ENCODE data around the gene ARMH3. TPM values are rescaled to one million over a fixed set of nuclear protein-coding genes. Genes with fewer than 3 reads are reported as not detected.

ARMH3 gene
- total and polyA plus RNA-seq, 8 donors = 7.5 to 15.8 (median 10.7) TPM

DNA sequence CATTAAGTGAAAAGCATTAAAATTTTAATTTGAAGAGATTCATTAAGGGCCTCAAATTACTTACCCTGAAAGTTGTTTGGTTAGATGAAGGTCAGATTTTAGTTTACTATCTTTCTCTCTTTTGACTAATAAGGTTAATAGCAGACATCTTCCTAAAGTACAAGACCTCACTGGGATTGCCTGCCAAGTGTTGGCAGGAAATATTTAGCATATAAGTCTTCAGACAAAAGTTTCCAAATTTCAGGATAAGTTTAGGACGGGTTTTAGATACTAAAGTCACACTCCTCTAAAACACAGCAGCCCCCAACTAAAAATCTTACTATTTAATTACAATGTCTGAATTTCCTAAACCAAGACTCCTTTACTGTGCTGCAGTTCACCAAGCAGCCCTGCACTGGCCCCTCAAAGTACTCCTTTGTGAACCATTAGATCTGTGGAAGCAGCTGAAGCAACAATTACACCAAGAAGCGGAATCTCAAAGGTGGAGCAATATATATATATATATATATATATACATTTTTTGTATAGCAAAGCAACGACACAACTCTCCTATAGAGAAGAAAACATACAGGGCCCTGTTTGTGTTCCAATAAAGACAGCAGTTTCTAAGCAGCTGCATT, 121.2 kb downstream of the ARMH3 start:
- ATAC-seq = no peak

DNA sequence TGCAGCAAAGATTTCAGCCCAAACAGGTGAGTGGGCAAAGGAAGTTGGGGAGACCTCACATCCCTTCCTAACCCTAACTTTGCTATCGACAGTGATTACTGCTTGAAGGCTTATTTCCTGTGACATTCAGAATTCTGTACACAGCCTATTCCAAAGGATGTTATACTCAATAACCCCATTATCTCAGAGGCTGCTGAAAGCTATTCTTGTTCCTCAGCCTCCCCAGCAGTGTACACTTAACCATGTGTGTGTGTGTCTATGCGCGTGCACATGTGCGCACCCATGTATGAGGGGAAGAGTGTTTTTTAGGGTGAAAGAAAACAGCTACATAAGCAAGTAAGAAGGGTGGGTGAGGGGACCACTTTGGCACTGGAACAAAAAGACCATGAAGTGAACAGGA, 122.0 kb downstream of the ARMH3 start:
- Histone ChIP-seq H3K4me1 (no peaks in the 10 kb centered on the region), H3K9me3 (no peaks in the 10 kb centered on the region), H3K27me3 (no peaks in the 10 kb centered on the region), H3K4me3 (no peak overlapping the region), H3K27ac (no peak overlapping the region), H3K36me3 (no peaks in the 10 kb centered on the region)
- FAIRE-seq (no peak), ATAC-seq (no peak), DNase-seq (no peak)
- intact Hi-C loops (cut with DNase I) = no loop called here
- TF ChIP-seq, protein P1, sequence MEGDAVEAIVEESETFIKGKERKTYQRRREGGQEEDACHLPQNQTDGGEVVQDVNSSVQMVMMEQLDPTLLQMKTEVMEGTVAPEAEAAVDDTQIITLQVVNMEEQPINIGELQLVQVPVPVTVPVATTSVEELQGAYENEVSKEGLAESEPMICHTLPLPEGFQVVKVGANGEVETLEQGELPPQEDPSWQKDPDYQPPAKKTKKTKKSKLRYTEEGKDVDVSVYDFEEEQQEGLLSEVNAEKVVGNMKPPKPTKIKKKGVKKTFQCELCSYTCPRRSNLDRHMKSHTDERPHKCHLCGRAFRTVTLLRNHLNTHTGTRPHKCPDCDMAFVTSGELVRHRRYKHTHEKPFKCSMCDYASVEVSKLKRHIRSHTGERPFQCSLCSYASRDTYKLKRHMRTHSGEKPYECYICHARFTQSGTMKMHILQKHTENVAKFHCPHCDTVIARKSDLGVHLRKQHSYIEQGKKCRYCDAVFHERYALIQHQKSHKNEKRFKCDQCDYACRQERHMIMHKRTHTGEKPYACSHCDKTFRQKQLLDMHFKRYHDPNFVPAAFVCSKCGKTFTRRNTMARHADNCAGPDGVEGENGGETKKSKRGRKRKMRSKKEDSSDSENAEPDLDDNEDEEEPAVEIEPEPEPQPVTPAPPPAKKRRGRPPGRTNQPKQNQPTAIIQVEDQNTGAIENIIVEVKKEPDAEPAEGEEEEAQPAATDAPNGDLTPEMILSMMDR (IDR thresholded peaks at IDR 0.05) = no peak
- 94 to 96% methylated on average over 4 of the region's 4 CpGs for WGBS, 2 donors

More for the DNA sequence above, 121.2 kb downstream of the ARMH3 start:
- DNase-seq (no peak), FAIRE-seq (no peak)
- H3K36me3 ChIP-seq = no peaks in the 10 kb centered on the region
- no peak overlapping the region for H3K4me3 ChIP-seq
- no peak overlapping the region for H3K27ac ChIP-seq
- H3K27me3 ChIP-seq = no peaks in the 10 kb centered on the region
- intact Hi-C loops (cut with DNase I) = no loop called here
- 86 to 94% methylated on average over 3 of the region's 3 CpGs for WGBS, 2 donors
- TF ChIP-seq, protein P1 (IDR thresholded peaks at IDR 0.05) = no peak
- H3K4me1 ChIP-seq = no peaks in the 10 kb centered on the region
- no peaks in the 10 kb centered on the region for H3K9me3 ChIP-seq

DNA sequence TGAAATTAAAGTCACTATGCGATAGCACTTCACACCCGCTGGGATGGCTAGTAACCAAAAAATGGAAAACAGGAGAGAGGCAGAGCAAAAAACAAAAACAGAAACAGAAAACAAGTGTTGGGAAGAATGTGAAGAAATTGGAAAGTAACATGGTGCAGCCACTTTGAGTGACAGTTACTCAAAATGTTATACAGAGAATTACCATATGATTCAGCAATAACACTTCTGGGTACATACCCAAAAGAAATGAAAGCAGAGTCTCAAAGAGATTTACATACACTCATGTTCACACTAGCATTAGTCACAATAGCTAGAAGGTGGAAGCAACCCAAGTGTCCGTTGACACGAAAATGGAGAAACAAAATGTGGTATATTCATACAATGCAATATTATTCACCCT, 123.8 kb downstream of the ARMH3 start:
- Histone ChIP-seq H3K4me3 (no peak overlapping the region), H3K9me3 (no peaks in the 10 kb centered on the region), H3K27me3 (no peaks in the 10 kb centered on the region), H3K36me3 (no peaks in the 10 kb centered on the region), H3K27ac (no peak overlapping the region), H3K4me1 (no peaks in the 10 kb centered on the region)
- no peak for ATAC-seq
- 95 to 99% methylated on average over 4 of the region's 4 CpGs for WGBS, 2 donors
- intact Hi-C loops (cut with DNase I) = no loop called here
- TF ChIP-seq, protein P1 (IDR thresholded peaks at IDR 0.05) = no peak
- DNase-seq = no peak
- FAIRE-seq = no peak

DNA sequence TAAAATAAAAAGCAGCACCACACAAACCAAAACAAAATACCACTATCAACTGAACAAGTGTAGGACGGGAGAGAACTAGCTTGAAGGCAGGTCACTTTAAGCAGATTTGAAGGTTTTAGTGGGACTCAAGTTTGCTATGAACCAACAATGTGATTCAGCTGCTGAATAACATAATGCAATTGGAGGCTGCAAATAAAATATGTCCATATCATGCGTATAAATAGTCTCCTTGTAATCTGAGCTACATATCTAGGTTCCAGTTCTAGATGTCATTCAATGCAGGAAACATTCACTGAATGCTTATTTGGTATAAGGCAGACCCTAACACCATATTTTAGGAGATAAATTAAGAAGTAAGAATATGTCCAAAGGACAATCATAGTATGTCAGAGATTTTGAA, 130.9 kb downstream of the ARMH3 start:
- ATAC-seq = no peak
- Histone ChIP-seq H3K27me3 (no peaks in the 10 kb centered on the region), H3K27ac (no peak overlapping the region), H3K4me1 (no peaks in the 10 kb centered on the region), H3K9me3 (no peaks in the 10 kb centered on the region), H3K4me3 (no peak overlapping the region), H3K36me3 (no peaks in the 10 kb centered on the region)
- no peak for FAIRE-seq
- 92 to 94% methylated on average over 2 of the region's 2 CpGs for WGBS, 2 donors
- intact Hi-C loops (cut with DNase I) = no loop called here
- DNase-seq = no peak
- TF ChIP-seq, protein P1 (IDR thresholded peaks at IDR 0.05) = no peak

DNA sequence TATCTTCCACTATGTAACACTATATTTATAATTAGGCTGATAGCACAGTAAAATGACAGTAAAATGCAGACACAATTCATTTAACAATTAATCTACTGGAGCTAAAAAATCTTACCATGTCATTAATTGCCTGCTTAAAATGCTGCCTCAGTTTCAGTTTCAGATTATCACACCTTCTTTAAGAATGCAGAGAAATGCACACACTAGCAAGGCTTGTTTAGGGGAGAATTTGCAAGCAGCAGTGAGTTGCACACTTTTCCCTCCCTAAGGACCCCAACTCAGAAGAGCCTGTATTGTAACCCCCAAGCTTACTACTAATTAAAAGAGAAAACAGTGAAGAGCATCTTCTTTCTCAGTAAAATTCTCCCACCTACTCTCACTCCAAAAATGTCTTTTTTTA, 132.7 kb downstream of the ARMH3 start:
- TF ChIP-seq, protein P1 (IDR thresholded peaks at IDR 0.05) = no peak
- Histone ChIP-seq H3K4me3 (no peak overlapping the region), H3K9me3 (no peaks in the 10 kb centered on the region), H3K36me3 (no peaks in the 10 kb centered on the region), H3K27me3 (no peaks in the 10 kb centered on the region), H3K4me1 (no peaks in the 10 kb centered on the region), H3K27ac (no peak overlapping the region)
- DNase-seq (no peak), ATAC-seq (no peak), FAIRE-seq (no peak)
- intact Hi-C loops (cut with DNase I) = no loop called here
